WERI-Rb-1 (cell line): ENCODE data around the gene MXD4.

Source experiments
- DNase-seq: peaks from one replicate; pipeline ENCODE4 v3.0.0-alpha.2; 2020
- H3K27ac ChIP-seq: fragments of 250-450 bp; sonication (Bioruptor Pico); 2 replicates; pipeline ENCODE4 v1.5.1; 2020; ENCODE audit warnings: mild to moderate bottlenecking, moderate library complexity
- H3K27me3 ChIP-seq: fragments of 250-450 bp; sonication (Bioruptor Pico); 2 replicates; pipeline ENCODE4 v1.5.1; 2021; ENCODE audit warnings: mild to moderate bottlenecking, low read depth, moderate library complexity; ENCODE audit not compliant: insufficient read depth, severe bottlenecking
- H3K36me3 ChIP-seq: fragments of 250-450 bp; sonication (Bioruptor Pico); 2 replicates; pipeline ENCODE4 v1.5.1; 2020; ENCODE audit warnings: mild to moderate bottlenecking, moderate library complexity
- H3K4me3 ChIP-seq: 2 replicates; pipeline ENCODE4 v1.5.1; 2011; ENCODE audit warnings: low read depth, mild to moderate bottlenecking, control low read depth, low read length
- H3K9me3 ChIP-seq: fragments of 250-450 bp; sonication (Bioruptor Pico); 2 replicates; pipeline ENCODE4 v1.5.1; 2021; ENCODE audit warnings: mild to moderate bottlenecking, moderate library complexity; ENCODE audit not compliant: severe bottlenecking
- TF ChIP-seq, protein P1 (sequence below): IDR thresholded peaks from 2 replicates; pipeline ENCODE4 v1.5.1; 2011; ENCODE audit warnings: low read depth, mild to moderate bottlenecking, control low read depth, inconsistent platforms, low read length

Gene MXD4

DNA sequence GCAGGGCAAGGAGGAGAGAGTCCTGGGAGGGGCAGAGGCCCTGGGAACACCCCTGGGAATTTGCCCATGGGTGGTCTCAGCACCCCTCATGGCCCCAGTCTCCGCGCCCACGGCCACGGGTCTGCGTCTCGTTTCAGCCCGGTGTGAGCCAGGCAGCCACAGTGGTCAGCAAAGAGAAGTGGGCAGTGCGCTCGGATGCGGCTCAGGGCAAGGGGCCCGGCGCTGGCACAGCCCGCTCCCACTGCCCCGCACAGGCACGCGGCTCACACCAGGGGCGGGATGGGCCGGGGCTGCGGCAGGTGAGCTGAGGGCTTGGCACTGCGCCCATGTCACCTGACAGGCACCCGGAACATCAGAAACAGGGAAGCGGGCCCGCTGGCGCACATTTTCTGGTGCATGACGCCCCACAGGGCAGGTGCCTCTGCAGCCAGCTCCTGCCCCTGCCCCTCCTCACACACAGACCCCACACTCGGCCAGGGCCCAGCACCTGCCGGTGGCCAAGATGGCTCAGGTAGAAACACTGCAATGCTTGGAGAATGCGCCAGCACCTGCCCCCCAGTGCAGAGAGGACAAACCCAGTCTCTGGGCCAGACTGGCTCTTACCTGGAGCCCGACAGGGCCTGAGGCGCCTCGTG lies 41.9 kb upstream of the MXD4 start:
- H3K9me3 ChIP-seq = peaks cover 8% of the 10 kb centered on the region
- no peak overlapping the region for H3K4me3 ChIP-seq
- H3K27me3 ChIP-seq = no peaks in the 10 kb centered on the region
- no peak overlapping the region for H3K27ac ChIP-seq
- no peak for DNase-seq
- H3K36me3 ChIP-seq = no peaks in the 10 kb centered on the region
- TF ChIP-seq, protein P1, sequence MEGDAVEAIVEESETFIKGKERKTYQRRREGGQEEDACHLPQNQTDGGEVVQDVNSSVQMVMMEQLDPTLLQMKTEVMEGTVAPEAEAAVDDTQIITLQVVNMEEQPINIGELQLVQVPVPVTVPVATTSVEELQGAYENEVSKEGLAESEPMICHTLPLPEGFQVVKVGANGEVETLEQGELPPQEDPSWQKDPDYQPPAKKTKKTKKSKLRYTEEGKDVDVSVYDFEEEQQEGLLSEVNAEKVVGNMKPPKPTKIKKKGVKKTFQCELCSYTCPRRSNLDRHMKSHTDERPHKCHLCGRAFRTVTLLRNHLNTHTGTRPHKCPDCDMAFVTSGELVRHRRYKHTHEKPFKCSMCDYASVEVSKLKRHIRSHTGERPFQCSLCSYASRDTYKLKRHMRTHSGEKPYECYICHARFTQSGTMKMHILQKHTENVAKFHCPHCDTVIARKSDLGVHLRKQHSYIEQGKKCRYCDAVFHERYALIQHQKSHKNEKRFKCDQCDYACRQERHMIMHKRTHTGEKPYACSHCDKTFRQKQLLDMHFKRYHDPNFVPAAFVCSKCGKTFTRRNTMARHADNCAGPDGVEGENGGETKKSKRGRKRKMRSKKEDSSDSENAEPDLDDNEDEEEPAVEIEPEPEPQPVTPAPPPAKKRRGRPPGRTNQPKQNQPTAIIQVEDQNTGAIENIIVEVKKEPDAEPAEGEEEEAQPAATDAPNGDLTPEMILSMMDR = no peak

DNA sequence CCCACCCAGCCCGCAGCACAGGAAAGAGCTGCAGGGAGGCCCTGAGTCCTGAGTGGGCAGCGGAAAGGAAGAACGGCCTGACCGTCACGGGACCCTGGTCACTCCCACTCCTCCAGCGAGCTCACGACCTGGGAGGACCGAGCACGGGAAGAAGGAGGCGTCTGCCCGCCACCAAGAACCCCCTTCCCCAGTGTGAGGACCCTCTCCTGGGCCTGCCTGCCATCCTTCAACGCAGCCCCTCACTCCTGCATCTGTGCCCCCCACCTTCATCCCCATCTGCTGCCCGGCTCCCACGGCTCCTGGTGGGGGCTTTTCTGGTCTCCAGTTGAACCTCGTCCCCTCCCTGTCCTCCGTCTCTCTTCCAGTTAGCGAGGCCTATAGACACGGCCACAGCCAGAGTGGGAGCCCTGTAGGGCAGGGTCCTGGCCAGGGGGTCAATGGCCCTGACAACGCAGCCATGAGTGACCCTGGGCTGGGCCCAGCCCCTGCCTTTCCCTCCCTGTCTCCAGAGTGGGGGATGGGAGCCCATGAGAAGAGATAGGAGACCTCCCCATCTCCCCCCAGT lies 41.3 kb upstream of the MXD4 start:
- TF ChIP-seq, protein P1 = no peak
- Histone ChIP-seq H3K27ac (no peak overlapping the region), H3K9me3 (peaks cover 8% of the 10 kb centered on the region), H3K36me3 (no peaks in the 10 kb centered on the region), H3K4me3 (no peak overlapping the region), H3K27me3 (no peaks in the 10 kb centered on the region)
- no peak for DNase-seq

DNA sequence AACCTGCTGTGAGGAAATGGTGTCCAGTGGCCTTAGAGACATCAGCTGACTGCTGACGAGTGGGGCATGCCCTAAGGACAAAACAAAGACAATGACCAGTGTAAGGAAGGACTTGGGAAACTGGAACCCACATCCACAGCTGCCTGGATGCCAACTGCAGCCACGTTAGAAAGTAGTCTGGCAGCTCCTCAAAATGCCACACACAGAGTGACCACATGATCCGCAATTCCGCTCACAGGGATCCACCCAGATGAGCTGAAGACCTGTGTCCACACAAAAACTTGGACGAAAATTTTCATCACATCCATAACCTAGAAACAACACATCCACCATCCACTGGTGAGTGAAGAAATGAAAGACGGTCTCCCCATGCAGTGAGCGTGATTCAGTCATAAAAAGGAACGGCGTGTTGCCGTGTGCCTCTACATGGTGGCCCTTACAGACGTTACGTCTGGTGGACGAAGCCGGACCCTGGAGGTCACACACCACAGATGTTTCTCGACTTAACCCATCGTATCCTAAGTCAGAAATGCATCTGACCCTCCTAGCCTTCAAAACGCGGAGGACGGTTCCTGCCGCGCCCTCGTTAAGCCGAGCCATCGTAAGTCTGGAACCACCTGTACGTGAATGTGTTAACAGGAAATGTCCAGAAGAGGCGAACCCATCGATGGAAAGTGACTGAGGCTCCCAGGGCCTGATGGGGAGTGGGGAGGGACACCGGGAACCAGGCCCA lies 40.6 kb upstream of the MXD4 start:
- no peak for DNase-seq
- Histone ChIP-seq H3K36me3 (no peaks in the 10 kb centered on the region), H3K4me3 (no peak overlapping the region), H3K9me3 (peaks cover 8% of the 10 kb centered on the region), H3K27ac (no peak overlapping the region), H3K27me3 (no peaks in the 10 kb centered on the region)
- TF ChIP-seq, protein P1 = no peak

DNA sequence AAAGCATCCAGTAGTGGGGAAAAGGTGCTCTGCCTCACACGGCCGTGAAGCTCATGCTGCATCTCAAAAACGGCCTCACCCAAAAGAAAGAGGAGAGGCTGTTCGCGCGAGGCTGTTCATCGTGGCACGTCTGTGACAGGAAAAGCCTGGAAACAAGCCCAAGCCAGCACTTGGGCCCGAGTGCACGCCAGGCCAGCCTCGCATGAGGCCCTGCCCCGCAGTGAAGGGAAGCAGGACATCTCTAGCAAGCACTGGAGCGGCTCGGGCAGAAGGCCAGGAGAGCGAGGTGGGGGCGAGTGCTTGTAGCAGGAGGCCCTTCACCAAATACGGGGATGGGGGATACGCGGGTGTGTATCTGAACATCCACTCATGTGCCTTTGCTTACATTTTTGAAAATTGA lies 39.9 kb upstream of the MXD4 start:
- TF ChIP-seq, protein P1 = no peak

DNA sequence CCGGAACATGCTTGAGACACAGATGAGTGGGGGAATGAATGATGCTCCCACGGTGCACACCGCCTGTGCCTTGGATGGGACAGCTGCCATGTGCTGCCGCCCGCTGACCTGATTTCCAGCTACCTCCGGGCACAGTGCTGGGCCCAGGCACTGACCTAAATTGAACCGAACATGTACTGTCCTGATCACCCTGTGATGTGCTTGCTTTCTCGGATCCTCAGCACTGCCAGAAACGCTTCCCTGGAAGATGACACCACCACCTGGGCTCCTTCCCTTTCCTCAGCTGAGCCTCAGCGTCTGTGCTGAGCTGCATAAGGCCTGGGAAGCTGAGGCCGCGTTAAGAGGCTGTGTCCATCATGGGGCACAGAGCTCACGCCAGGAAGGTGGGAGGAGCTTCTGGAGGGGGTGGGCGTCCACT lies 39.3 kb upstream of the MXD4 start:
- H3K4me3 ChIP-seq = no peak overlapping the region
- no peaks in the 10 kb centered on the region for H3K36me3 ChIP-seq
- no peak for DNase-seq
- H3K27me3 ChIP-seq = no peaks in the 10 kb centered on the region
- H3K27ac ChIP-seq = no peak overlapping the region
- peaks cover 8% of the 10 kb centered on the region for H3K9me3 ChIP-seq
- TF ChIP-seq, protein P1 = no peak

More for the DNA sequence above, 39.9 kb upstream of the MXD4 start:
- no peak for DNase-seq
- H3K9me3 ChIP-seq = peaks cover 8% of the 10 kb centered on the region
- no peaks in the 10 kb centered on the region for H3K36me3 ChIP-seq
- H3K4me3 ChIP-seq = no peak overlapping the region
- no peaks in the 10 kb centered on the region for H3K27me3 ChIP-seq
- no peak overlapping the region for H3K27ac ChIP-seq
